ENCODE results near the gene SLC6A11.

DNA sequence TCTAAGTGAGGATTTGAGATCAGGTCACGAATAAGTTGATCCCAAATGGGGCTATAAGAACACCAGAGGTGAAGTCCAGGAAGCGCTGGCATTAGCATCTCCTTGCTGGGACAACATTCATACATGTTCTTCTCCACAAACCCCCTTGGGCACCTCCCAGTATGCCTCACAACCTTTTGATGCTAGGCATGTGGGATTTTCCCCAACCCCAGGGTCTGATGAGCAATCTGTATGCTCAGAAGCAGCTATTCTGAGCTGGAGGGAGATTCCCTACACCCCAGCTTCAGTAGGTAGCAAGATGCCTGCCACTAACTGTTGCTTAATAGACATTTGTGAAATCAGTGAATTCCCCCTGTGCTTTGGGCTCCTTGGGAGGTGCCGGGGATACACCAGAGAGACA, 32.2 kb downstream of the SLC6A11 start:
- no peak for TF ChIP-seq EZH2 (IDR thresholded peaks at IDR 0.05; ENCODE audit: low read depth)
- TF ChIP-seq, protein P1, sequence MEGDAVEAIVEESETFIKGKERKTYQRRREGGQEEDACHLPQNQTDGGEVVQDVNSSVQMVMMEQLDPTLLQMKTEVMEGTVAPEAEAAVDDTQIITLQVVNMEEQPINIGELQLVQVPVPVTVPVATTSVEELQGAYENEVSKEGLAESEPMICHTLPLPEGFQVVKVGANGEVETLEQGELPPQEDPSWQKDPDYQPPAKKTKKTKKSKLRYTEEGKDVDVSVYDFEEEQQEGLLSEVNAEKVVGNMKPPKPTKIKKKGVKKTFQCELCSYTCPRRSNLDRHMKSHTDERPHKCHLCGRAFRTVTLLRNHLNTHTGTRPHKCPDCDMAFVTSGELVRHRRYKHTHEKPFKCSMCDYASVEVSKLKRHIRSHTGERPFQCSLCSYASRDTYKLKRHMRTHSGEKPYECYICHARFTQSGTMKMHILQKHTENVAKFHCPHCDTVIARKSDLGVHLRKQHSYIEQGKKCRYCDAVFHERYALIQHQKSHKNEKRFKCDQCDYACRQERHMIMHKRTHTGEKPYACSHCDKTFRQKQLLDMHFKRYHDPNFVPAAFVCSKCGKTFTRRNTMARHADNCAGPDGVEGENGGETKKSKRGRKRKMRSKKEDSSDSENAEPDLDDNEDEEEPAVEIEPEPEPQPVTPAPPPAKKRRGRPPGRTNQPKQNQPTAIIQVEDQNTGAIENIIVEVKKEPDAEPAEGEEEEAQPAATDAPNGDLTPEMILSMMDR (conservative IDR thresholded peaks at IDR 0.05): no peak
